GM19455 (cell line): Measurements from ENCODE around the gene GARIN3.
"Not testable (repeated sequence)": the region's sequence is repeated elsewhere in the genome, so short reads cannot be mapped to it uniquely, and the experiment has no call there.

Source experiments
- ATAC-seq: cut with Tn5 transposase; IDR thresholded peaks from one replicate; pipeline ENCODE4 v1.9.1; 2021; ENCODE audit not compliant: unreplicated experiment

Gene GARIN3

DNA sequence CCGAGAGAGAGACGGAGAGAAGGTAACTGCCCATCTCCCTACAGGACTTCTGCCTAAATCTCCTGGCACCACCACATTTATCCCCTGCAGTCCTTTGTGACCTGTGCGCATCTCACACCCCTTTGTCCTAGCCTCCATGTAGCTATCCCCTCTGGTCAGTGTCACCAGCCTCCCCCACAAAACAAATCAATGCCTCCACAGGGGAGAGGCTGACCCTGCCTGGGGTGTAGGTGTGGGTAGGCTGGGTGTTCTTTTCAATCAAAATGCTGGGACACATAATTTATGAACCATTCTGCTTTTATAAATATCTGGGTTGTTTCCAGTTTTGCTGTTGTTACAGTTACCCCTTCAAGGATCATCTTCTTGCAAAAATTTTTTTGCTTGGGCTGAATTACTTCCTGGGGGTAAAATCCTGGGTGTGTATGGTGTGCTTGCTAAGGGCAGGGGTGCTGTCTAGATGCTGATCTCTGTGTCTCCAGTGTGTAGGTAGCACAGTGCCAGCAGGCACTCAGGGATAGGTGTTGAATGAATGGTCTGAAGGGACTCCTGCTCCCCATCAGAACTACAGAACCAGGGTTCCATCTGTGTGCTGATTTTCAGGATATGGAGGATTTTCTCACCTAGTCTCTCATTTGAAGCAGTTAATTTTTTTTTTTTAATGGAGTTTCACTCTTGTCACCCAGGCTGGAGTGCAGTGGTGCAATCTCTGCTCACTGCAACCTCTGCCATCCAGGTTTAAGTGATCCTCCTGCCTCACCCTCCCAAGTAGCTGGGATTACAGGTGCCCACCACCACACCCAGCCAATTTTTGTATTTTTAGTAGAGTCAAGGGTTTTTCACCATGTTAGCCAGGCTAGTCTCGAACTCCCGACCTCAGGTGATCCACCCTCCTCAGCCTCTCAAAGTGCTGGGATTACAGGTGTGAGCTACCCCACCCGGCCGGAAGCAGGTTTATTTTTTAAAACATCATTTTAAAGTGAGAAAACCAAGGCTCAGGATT, at the start of gene GARIN3:
GARIN3 (minus strand) TSS at position 51 of the 1,000 bp plus-strand sequence. CDS start 96 bp downstream, outside the sequence.
- ATAC-seq = no peak

DNA sequence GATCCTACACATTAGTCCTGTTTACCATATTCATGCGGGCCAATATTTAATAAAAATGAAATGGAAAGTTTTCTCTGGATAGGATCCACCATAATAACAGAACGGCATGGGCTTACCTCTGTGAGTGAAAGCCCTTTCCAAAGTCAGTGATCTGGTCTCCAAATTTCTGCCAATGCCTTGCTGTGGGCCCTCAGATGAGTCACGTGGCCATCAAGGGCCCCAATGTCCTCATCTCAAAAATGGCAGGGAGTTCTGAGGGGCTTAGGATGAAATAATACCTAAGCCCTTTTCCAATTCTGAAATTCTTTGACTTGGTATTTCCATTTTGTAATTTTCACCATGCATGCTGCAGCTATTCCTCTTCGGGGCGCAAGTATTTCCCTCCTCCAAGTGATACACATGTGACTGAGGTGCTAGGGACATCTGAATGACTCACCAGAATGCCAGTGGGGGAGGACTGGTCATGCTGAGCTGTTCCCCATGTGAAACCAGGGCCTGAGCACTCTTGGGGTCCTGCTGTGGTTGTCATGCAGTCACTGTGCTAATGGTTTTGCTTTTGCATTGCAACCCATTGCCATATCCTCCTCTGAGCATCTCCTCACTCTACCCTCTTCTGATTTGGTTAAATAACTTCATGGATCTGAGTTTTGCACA, 49.6 kb upstream of the GARIN3 start:
- ATAC-seq = no peak

DNA sequence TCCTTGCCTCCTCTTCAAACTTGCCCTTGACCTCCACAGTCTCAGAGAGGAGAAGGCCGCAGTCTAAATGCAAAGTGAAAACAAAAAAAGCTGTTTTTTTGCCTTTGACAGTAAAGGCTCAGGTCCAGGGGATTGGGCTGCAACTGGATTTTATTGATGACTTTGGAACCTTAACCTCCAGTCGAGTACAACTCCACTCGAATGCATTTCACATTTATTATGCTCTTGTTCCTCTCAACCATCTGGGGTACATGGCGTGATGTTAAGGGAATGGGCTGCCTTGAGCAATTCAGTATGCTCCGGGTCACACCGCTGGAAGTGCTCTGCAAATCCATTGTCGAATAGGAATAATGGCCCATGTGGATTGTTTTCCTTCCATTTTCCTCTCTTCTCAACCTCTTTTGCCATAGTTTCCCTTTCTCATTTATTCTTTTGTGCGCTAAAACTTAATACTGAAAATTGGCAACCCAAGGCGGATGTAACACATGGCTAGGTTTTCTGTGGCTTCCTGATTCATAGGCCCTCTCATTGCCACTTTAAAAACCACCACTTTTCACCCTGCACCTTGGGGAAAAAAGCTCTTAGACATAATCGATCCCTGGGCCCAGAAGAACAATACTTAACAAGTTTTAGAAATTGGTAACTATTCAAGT, 48.9 kb upstream of the GARIN3 start:
- no peak for ATAC-seq

DNA sequence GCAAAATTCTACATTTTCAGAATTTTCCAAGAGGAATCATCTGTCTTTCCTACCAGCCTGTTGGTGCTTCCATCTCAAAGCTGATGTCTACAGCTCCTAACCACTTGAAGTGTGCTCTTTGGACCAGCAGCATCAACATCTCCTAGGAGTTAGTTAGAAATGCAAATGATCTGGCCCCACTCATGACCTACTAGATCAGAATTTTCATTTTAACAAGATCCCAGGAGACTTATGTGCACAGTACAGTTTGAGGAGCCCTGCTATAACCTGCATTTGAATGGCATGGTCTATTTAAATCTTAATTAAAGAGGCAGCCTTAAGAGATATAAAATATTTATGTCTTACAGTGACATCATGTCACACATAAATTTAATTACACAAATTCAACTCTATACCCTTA, 48.4 kb upstream of the GARIN3 start:
- ATAC-seq = no peak

DNA sequence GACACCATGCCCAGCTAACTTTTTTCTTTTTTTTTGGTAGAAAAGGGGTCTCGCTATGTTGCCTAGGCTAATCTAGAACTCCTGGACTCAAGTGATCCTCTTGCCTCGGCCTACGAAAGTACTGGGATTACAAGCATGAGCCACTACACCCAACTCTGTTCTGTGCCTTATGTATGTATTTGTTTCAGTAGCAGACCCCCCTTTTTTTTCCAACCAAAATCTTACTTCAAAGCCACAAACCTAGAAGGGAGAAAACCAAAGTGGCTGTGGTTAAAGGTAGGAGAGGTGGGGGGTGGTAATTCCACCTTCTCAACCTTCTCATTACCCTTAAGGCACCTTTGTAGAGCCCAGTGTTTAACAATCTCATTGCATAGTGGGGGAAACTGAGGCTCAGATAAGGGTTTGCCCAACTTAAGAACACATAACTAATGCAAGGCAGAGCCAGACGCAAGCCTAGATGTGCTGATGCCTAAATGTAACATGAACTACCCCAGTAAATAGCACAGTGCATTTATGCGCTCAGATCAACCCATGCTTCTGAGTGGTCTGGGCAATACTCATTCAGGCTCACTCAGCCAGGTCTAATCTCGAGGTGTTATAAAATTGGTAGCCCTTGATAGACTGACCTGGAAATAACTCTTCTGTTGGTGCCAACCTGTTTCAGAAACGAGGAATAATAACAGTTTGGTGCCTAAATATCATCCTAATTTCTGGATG, 47.6 kb upstream of the GARIN3 start:
- ATAC-seq = no peak

DNA sequence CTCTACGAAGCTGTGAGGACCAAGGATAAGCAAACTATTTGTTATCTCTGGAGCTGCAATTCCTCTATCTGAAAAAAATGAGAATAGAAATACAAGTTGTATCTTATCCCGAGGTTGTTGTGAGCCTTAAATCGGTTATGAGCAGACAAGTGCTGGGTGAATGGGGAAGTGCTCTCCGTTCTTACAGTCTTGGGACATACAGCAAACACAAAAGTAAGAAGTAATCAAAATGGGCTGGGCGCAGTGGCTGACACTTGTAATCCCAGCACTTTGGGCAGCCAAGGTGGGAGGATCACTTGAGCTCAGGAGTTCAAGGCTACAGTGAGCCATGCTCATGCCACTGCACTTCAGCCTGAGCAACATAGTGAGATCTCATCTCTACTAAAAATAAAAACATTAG, 46.2 kb upstream of the GARIN3 start:
- no peak for ATAC-seq

DNA sequence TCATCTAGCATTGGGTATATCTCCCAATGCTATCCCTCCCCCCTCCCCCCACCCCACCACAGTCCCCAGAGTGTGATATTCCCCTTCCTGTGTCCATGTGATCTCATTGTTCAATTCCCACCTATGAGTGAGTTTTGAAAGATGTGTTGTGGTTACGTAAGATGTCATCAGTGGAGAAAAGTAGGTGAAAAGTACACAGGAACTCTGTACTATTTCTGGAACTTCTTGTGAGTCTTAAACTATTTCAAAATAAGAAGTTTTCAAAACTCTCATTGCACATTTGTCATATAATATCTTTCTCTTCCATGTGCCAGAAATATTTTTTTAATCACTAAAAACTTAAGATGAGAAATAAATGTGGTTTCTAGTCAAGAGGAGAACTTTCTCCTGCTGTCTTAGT, 44.6 kb upstream of the GARIN3 start:
- ATAC-seq = not testable (repeated sequence)

DNA sequence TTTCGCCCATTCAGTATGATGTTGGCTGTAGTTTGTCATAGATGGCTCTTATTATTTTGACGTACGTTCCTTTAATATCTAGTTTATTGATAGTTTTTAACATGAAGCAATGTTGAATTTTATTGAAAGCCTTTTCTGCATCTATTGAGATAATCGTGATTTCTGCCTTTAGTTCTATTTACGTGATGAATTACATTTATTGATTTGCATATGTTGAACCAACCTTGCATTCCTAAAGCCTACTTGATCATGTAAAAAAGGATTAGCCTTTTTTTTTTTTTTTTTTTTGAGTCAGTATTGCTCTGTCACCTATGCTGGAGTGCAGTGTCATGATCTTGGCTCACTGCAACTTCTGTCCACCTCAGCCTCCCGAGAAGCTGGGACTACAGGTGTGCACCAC, 39.6 kb upstream of the GARIN3 start:
- ATAC-seq = no peak

DNA sequence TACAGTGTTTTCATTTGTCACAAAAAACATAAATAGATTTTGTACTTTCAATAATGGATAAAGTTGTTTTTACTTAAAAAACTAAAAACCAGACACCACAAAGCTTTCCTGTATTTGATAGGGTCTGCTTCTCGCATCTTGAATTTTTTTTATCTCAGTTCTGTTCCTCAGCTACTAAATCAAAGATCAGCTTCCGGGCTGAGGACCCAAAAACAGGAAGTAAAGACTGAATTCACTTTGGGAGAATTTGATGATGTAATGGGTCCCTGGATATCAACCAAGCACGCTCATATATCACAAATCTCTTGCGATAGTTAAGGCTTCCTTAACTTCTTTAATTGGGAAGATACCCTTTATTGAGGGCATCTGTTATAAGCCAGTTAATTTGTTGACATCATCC, 38.7 kb upstream of the GARIN3 start:
- no peak for ATAC-seq

DNA sequence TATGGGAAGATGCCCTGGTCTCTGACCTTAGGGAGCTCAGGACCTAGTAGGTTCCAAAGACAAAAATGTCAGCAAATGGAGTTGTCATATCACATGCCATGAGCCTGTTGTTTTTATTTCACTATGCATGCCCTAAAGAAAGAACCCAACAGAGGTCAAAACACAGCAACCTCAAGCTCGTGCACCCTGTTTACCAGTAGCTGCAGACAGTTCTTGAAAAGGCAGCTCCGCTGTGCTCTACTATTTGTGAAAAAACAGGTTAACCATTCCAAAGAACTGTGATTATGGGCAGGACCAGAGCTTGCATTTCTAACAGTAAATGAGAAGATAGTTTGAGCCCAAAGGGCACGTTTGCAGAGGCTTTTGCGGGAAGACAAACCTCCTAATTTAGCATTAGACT, 37.4 kb upstream of the GARIN3 start:
- no peak for ATAC-seq

DNA sequence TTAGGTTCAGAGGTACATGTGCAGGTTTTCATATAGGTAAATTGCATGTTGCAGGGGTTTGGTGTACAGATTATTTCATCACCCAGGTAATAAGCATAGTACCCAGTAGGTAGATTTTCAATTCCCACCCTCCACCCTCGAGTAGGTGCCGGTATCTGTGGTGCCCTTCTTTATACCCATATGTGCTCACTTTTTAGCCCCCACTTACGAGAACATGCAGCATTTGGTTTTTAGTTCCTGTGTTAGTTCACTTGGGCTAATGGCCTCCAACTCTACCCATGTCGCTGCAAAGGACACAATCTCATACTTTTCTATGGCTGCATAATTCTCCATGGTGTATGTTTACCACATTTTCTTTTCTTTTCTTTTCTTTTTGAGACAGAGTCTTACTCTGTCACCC, 35.8 kb upstream of the GARIN3 start:
- ATAC-seq = no peak

DNA sequence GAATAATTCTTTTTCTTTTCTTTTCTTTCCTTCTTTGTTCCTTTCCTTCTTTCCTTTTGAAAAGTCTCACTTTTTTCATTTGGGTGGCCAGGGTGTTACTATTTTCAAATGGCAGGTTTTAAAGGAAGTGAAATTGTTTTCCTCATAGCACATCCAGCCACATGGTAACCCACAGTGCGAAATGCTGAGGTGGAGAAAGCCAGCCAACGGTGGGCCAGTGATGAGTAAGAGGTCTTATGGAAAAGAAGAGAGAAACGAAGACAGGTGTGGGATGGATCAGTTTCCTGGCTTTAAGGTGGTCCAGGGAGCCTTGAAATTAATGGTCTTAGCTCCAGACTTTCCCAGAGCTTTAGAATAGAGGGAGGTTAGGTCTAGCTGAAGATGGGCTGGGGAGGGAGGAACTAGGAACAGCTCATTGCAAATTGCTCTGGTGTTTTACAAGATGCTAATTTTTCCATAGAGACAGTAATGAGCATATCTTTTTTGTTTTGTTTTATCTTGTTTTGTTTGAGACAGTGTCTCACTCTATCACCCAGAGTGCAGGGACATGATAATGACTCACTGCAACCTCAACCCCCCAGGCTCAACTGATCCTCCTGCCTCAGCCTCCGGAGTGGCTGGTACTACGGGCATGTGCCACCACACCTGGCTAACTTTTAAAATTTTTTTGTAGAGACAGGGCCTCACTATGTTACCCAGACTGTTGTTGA, 32.4 kb upstream of the GARIN3 start:
- no peak for ATAC-seq

DNA sequence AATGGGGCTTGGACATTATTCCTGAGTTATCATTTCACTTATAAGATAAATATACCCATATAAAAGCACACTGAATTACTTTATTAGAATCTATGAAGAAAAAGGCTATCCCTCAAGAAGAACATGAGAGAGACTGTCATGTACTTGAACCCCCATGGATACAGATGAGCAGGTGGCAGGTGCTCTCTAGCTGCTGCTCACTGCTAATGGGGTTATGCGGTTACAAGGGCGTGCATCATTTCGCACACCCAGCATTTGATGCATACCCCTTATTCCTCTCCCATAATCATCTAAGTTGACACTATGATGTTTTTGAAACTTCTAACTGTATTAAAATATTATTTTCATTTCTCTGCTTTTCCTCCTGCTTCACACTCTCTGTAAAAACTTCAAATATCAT, 31.0 kb upstream of the GARIN3 start:
- no peak for ATAC-seq

DNA sequence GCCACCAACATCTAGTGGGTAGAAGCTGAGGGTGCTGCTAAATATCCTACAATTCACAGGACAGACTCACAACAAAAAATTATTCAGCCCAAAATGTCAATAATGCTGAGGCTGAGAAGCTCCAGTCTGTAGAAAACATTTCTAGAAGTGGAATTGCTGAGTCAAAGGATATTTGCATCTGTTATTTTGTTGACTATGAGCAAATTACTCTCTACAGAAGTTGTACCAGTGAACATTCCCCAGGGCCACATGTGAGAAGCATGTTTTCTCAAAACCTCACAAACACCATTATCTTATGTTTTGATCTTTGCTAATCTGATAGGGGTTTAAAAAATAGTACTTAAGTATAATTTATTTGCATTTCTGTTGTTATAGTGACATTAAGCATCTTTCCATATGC, 30.0 kb upstream of the GARIN3 start:
- no peak for ATAC-seq

DNA sequence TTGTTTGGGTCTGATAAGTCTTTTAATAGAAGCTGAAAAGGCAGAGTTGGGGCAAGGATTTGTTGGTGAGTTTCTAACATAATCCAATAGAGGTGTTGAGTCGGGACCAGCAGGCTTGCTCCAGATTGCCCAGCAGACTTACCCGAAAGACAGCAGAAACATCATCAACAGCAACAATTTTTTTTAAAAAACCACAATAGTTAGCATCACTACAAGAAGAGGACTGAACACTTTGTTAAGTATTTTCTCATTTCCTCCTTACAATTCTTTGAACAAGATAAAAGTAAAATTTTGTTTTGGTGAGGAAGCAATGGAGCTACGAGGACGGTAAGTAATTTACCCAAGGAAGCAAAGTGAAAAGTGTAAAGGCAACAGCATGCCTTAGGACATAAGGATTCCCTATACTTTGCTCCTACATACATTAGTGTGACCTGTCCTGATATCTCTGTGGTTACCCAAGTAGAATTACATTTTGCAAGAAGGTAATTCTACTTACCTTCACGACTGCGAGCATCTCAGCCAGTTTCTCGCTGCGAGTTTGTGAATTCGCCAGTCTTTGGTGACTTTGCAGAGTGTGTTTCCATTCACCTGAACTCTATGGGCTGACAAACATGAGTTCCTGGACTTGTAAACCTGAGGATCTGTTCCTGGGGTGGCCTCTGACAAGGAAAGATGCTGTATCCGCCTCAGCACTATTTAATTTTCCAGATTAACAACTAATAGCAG, 27.8 kb upstream of the GARIN3 start:
- ATAC-seq = no peak

DNA sequence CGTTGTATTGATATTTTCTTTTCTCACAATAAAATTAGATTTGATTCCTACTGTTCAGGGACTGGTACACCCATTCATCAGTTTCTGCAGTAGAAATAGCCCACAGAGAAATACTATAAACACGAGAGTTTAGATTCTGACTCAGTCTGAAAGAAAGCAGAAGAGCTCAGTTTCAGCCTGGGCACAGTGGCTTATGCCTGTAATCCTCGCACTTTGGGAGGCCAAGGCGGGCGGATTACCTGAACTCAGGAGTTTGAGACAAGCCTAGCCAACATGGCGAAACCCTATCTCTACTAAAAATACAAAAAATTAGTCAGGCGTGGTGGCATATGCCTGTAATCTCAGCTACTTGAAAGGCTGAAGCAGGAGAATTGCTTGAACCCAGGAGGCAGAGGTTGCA, 23.2 kb upstream of the GARIN3 start:
- peak; percentile 86 for ATAC-seq

DNA sequence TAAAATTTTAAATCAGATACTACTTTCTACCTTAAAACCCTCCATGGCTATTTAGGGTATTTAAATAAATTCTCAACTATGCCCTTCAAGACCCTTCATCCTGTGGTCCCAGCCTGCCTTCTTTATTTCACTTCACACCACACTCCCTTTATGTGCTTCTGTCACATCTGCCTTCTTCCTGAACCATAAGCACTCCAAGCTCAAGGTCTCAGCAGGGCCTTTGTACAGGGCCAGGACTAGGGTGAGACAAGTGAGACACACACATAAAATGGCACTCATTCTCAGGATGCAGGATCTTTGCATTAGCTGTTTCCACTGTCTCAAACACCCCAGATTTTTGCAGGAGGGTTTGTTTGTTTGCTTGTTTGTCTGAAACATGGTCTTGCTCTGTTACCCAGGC, 22.2 kb upstream of the GARIN3 start:
- no peak for ATAC-seq

DNA sequence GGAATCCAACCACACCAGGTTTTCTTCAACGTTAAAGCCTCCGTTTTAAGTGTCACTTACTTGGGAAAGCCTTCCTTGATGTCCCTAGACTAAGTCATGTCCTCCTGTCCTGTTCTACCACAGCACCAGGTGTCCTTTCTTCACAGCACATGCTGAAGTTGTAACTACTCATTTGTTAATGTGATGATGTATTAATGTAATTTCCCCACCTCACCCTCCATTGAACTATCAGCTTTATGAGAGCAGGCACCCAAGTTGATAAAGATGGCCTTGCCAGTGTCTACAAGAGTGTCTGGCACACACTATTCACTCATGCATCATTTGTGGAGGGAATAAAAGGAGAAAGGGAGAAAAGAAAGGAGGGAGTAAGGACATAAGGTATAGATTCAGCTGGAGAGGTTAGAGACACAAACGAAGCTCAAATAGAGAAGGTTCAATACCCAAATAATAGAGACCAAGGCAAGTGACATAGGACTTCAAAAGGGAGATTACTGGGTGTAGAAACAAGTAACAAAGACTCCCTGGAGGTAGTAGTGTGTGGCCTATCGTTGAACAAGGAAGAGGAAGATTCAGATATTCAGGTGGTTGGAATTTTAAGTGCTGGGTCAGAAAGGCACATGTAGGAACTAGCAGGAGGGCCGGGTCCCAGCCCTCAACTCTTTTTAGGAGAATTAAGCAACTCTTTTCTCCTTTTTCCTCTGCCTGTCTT, 21.1 kb upstream of the GARIN3 start:
- ATAC-seq = no peak
